Epidermal melanocyte (primary cell): ENCODE data around the gene ZNF613.
"Not testable (repeated sequence)": the region's sequence is repeated elsewhere in the genome, so short reads cannot be mapped to it uniquely, and the experiment has no call there.

Experiments used
- DNase-seq: peaks from one replicate; pipeline ENCODE4 v3.0.0; 2011; ENCODE audit warnings: low spot score; ENCODE audit not compliant: insufficient read length

The ZNF613 gene

GRCh38 chr19:51938936-51939335, 11.7 kb downstream of the ZNF613 start:
- DNase-seq = no peak

DNA sequence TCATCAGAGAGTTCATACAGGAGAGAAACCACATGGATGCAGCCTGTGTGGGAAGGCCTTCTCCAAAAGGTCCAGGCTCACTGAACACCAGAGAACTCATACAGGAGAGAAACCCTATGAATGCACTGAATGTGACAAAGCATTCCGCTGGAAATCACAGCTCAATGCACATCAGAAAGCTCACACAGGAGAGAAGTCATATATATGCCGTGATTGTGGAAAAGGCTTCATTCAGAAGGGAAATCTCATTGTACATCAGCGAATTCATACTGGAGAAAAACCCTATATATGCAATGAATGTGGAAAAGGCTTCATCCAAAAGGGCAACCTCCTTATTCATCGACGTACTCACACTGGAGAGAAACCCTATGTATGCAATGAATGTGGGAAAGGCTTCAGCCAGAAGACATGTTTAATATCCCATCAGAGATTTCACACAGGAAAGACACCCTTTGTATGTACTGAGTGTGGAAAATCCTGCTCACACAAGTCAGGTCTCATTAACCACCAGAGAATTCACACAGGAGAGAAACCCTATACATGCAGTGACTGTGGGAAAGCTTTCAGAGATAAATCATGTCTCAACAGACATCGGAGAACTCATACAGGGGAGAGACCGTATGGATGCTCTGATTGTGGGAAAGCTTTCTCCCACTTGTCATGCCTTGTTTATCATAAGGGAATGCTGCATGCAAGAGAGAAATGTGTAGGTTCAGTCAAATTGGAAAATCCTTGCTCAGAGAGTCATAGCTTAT, 17.7 kb downstream of the ZNF613 start:
- DNase-seq = no peak

GRCh38 chr19:51946602-51947001, 19.3 kb downstream of the ZNF613 start:
- DNase-seq = no peak

GRCh38 chr19:51948975-51949374, 21.7 kb downstream of the ZNF613 start:
- DNase-seq = no peak

- DNase-seq = not testable (repeated sequence)
These were observed 30.6 kb downstream of the ZNF613 start for GRCh38 chr19:51957846-51958245.

DNA sequence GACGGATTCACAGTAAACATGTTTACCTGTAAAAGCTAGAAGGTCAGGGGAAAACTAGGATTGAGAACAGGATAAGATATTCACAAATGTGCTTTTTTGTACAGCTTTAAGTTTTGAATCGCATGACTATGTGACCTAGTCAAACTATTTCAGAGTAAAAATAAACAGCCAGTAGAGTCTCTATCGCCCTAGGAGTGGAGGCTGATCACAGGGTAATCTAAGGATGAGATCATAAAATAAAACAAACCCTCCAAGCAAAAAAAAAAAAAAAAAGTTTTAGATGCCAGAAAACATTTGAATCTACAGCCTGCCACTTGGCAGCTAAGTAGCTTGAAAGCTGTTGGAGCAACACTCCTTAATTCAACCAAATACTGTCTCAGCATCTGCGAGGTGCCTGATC, 32.5 kb downstream of the ZNF613 start:
- no peak for DNase-seq

- DNase-seq = not testable (repeated sequence)
These were observed 33.5 kb downstream of the ZNF613 start for GRCh38 chr19:51960621-51961233.

- DNase-seq = no peak
These were observed 38.3 kb downstream of the ZNF613 start for GRCh38 chr19:51965583-51965982.

DNA sequence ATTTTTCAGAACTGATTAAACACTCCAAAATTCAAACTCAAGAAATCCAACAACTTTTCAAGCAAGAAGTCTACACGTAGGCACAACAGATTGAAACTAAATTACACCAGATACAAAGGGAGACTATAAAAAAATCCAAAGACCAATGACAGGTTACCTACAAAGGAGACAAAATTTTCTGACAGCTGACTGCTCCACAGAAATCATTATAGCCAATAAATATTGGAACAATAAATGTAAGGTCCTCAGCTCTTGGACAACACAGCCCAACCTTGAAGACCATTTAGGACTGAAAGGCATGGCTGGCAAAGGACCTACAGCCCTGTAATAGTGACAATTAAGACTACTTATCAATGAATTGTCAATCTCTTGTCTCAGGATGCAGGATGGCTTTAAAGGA, 43.4 kb downstream of the ZNF613 start:
- DNase-seq = no peak

DNA sequence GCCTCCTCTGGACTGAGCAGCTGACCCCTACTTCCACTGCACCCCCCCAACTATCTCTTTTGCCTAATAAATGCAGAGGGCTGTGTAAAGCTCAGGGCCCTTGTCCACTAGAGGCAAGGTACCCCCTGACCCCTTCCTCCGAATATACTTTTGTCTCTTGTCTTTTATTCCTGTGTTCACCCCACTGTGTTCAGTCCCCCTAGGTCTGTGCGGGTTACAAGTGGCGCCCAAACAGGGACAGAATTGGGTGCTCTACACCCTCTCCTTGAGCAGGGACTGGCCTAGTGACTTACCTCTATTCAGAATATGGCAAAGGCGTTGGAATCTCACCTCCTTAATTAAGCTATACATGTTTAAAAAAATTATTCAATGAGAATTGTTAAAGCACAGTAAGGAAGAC, 44.4 kb downstream of the ZNF613 start:
- no peak for DNase-seq

GRCh38 chr19:51975787-51976186, 48.5 kb downstream of the ZNF613 start:
- DNase-seq = not testable (repeated sequence)

GRCh38 chr19:51976852-51977251, 49.6 kb downstream of the ZNF613 start:
- no peak for DNase-seq

DNA sequence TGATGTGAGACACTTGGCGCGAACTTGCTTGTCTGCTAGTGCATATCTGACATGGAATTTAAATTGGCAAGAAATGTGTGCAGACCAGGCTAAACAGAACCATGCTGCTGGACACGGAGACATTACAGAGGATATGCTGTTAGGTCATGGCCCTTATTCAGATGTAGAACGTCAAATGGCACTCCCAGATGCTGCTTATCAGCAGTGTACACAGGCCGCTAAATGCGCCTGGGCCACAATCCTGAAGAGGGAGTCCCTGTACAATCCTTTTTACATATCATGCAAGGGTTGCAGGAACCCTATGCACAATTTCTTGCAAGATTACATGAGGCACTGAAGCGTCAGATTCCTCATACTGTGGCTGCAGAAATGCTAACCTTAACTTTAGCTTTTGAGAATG, 50.1 kb downstream of the ZNF613 start:
- no peak for DNase-seq

DNA sequence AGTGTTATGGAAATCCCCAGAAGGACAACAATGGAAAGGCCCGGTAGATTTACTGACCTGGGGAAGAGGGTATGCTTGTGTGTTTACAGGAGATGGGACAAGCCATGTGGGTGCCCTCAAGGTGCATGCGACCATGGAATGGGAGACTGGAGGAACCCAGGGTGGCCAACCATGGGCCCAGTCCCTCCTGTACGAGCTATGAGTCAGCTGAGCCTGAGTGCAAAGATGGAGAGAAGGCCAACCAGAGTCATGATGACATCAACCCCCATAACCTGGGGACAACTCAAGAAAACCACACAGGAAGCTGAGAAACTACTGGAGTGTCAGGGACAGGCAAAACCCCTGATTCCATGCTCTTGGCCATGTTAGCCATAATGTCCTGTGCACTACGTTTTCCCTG, 51.6 kb downstream of the ZNF613 start:
- DNase-seq = no peak

DNA sequence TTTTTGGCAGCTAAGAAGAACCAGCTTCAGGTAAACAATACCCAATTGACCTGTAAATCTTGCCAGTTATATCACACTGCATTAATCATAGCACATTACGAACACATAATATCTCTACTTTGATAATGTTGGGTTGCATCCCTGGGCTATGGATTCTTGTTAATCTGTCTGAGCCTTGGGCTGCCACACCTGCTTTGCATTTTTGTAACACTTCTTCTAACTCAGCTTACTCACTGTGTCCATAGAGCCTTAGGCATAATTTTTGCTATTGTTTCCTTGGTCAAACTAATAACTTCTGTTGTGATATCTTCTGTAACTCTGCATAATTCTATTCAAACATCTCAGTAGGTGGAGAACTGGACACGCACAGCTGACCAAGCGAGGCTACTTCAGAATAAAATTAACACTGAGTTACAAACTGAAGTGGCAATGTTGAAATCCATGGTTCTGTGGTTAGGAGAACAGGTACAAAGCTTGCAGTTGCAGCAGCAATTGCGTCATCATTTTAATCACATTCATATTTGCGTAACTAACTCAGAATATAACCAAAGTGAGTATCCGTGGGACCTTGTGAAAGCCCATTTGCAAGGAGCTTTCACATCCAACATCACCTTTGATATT, 53.0 kb downstream of the ZNF613 start:
- DNase-seq = no peak

DNA sequence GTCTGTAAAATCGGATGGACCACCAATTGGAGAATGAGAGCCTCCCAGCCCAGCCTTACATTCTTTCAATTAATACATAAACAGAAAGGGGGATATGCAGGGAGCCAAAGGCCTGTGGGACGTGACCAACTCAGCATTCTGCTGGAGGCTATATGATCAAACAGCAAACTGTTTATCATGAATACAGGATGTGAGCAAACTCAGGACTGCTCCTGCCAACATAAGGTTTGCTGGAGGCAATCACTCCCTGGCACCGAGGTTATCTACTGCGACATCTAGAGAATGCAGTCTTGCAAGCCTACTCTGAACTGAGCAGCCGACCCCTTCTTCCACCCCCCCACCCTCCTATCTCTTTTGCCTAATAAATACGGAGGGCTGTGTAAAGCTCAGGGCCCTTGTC, 53.7 kb downstream of the ZNF613 start:
- not testable (repeated sequence) for DNase-seq

DNA sequence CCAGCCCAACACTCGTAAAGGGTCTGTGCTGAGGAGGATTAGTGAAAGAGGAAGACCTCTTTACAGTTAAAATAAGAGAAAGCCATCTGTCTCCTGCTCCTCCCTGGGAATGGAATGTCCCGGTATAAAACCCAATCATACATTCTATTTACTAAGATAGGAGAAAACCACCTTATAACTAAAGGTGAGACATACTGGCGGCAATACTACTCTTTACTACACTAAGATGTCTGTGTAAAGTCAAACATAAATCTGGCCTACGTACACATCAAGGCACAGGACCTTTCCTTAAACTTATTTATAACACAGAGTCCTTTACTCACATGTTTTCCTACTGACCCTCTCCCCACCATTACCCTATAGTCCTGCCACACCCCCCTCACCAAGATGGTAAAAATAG, 56.1 kb downstream of the ZNF613 start:
- DNase-seq = no peak

GRCh38 chr19:51986309-51987291, 59.3 kb downstream of the ZNF613 start, which contains the start of gene ZNF350:
ZNF350 (minus strand) TSS chr19:51986840; CDS start chr19:51974360, 12,480 bp downstream.
- peak; percentile 91 for DNase-seq

- DNase-seq = no peak
These were observed 66.2 kb downstream of the ZNF613 start for GRCh38 chr19:51993422-51993821.

DNA sequence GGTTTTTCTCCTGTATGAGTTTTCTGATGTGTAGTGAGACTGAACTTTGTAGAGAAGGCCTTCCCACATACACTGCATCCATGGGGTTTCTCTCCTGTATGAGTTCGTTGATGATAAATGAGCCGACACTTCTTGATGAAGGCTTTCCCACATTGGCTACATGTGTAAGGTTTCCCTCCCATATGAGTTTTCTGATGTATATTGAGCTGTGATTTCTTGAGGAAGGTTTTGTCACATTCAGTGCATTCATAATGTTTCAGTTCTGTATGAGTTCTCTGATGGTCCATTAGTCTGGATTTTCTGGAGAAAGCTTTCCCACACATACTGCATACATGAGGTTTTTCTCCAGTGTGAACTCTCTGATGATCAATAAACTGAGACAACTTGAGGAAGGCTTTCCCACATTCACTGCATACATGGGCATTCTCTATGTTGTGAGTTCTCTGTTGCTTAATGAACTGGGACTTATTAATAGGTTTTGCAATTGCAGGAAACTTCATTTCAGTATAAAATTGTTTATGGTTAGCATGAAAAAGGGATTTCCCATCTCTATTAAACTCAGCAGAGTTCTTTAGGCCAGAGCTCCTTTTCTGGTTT, 66.9 kb downstream of the ZNF613 start:
- no peak for DNase-seq
